Ramos (cell line): Measurements from ENCODE around the gene NUAK2.
"Not testable (repeated sequence)": the region's sequence is repeated elsewhere in the genome, so short reads cannot be mapped to it uniquely, and the experiment has no call there.

ENCODE experiments used
- in situ Hi-C: fragments of 300-500 bp; cut with MboI; formaldehyde crosslinking; loops from one replicate; pipeline ENCODE4 v1.14.3; 2022; ENCODE audit warnings: low sequenced_read_pairs; ENCODE audit not compliant: unreplicated experiment

The NUAK2 gene

DNA sequence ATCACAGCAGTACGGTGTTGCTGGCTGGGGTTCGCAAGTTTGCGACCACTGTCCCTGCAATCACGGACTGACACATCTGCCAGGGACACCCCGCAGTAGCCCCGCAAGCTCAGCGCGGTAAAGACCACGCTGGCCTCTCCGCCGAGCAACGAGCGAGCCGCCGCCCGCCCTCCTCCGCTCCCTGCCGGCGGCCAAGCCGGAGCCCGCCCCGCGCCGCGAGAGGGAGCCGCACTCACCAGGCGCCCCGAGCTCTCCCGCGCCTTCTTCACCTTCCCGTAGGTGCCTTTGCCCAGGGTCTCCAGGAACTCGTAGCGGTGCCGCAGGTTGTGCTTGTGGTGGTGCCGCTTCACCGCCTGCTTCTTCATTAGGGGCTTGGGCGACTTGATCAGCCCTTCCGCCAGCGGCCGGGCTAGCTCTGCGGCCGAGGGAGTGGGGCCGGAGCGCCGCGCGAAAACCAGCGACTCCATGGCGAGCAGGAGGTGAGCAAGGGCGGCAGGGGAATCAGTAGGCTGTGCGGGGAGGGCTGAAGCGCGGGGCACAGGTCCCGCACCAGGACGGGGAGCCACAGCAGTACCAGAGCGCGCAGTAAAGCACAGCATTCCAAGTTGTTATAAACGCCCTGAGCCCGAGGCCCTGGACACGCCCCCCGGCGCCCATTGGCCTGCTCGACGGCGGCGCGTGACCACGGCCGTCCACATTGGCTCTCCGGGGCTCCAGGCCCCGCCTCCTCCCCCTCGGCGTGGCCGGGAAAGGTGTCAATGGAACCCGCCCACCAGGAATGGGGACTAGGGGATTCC is at the start of gene NUAK2:
TSS of gene NUAK2 (minus strand) at position 584 of the 797 bp plus-strand sequence. CDS start at position 467, 117 bp downstream.
- in situ Hi-C loops = loop anchor here (5.0 kb wide), 1 partner anchor 44 kb away; no protein-coding TSS in a partner anchor

- in situ Hi-C loops = no loop called here
Measured at GRCh38 chr1:205370780-205371179, 49.2 kb upstream of the NUAK2 start.

GRCh38 chr1:205369701-205370123 is 48.2 kb upstream of the NUAK2 start:
- in situ Hi-C loops = no loop called here

- in situ Hi-C loops = no loop called here
Measured at GRCh38 chr1:205368478-205368877, 46.9 kb upstream of the NUAK2 start.

- in situ Hi-C loops = no loop called here
Measured at GRCh38 chr1:205365945-205366463, 44.5 kb upstream of the NUAK2 start.

DNA sequence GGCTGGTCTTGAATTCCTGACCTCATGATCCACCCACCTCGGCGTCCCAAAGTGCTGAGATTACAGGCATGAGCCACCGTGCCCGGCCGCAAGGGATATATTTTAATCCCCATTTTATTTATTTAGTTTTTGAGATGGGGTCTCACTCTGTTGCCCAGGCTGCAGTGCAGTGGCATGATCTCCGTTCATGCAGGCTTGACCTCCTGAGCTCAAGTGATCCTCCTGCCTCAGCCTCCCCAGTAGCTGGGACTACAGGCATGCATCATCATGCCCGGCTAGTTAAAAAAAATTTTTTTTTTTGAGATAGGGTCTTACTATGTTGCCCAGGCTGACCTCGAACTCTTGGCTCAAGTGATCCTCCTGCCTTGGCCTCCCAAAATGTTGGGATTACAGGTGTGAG is 43.5 kb upstream of the NUAK2 start:
- in situ Hi-C loops = not testable (repeated sequence)

GRCh38 chr1:205360891-205361290 is 39.3 kb upstream of the NUAK2 start:
- in situ Hi-C loops = no loop called here

- in situ Hi-C loops = no loop called here
Measured at GRCh38 chr1:205359771-205360565, 38.4 kb upstream of the NUAK2 start.

- in situ Hi-C loops = no loop called here
Measured at GRCh38 chr1:205358579-205358978, 37.0 kb upstream of the NUAK2 start.

- in situ Hi-C loops = no loop called here
Measured at GRCh38 chr1:205357567-205357966, 36.0 kb upstream of the NUAK2 start.

DNA sequence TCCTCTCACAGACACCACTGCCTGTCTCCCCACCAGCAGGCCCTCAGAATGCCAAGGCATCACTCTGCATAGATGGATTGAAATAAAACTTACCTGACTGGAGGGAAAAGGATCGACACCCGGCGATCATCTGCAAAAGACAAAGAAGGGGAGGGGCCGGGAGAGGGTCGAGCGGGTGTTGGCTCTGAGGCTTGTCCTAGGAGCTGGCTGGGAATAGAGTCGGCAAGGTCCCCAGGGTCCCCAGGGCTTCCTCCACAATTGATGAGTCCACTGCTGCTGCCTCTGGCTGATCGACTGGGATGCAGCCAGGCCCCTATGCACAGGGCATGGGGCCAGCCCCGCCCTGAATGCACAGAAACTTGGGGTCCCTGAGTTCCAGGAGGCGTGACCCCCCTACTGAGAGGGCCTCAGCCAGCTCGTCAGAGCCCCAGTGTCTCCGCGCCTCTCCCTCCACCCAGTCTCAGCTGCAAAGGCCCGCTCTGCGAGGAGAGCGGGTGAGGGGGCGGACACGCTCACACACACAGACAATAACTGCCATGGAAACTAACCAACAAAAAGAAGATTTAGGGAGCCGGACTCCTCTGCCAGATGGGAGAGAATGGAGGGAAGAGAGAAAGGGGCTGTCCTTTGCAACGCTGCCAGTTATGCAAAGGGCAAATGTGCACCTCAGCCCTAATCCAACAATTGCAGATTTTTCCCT is 35.0 kb upstream of the NUAK2 start, which contains the start of gene KLHDC8A:
TSS of gene KLHDC8A (minus strand) at position 483 of the 700 bp plus-strand sequence. CDS start 13,318 bp downstream, outside the sequence.
- in situ Hi-C loops = no loop called here

GRCh38 chr1:205355075-205355453 is 33.5 kb upstream of the NUAK2 start:
- in situ Hi-C loops = no loop called here

DNA sequence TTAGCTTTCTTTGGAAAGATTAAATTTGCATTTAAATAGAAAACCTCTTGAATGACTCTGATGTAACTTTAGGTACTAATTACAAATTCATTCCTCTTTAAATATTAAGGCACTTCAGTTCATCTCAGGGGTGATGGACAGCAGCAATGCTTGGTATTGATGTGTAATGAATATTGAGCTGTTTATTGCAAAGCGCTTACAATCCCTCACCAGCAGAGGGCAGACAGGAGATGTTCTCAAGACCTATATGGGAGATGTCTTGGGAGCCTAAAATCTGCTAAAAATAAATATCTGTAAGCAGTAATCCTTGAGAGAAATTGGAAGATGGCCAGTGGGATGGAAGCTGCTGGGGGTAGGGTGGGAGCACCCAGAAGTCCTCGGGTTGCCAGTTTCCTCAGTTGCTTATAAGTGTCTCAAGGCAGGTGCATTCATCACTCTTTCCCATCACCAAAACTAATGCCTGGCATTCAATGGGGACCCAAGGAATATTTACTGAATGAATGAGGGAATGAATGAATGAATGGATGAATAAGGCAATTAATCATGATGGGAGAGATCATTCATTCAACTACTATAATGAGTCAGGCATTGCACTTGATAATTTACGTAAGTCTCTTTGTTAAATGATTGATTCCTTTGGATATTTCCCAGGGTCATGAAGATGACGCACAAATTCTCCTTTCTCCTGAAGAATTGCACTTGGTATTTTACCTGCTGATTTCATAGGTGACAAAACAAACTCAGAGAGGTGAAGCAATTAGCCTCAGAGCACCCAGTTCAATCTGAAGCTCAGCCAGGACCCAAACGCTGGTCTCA is 32.9 kb upstream of the NUAK2 start:
- in situ Hi-C loops = no loop called here

DNA sequence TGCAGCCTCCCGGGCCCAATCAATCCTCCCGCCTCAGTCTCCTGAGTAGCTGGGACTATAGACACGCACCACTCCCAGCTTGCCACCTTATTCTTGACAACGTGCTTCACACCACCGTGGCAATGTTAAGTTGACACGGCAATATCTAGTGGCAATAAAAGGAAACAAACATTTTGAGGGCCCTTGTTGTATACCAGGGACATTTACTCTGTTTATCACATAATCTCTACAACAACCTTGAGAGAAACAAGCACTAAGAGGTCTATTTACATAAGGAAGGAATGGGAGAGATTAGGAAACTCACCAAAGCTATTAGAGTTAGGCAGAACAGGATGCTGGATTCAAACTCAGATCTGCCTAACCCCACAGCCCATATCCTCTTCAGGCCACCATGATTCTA is 32.1 kb upstream of the NUAK2 start:
- in situ Hi-C loops = no loop called here

DNA sequence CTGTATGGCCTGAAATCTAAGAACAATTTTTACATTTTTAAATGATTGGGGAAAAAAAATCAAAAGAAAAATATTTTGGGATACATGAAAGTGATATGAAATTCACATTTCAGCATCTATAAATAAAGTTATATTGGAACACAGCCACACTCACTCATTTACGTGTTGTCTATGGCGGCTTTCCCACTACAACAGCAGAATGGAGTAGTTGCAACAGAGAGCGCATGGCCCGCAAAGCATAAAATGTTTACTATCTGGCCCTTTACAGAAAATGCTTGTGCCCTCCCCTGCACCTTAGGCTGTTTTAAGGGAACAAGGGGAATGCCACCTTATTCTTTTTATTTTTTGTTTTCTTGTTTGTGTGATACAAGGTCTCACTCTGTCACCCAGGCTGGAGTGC is 31.6 kb upstream of the NUAK2 start:
- in situ Hi-C loops = no loop called here

DNA sequence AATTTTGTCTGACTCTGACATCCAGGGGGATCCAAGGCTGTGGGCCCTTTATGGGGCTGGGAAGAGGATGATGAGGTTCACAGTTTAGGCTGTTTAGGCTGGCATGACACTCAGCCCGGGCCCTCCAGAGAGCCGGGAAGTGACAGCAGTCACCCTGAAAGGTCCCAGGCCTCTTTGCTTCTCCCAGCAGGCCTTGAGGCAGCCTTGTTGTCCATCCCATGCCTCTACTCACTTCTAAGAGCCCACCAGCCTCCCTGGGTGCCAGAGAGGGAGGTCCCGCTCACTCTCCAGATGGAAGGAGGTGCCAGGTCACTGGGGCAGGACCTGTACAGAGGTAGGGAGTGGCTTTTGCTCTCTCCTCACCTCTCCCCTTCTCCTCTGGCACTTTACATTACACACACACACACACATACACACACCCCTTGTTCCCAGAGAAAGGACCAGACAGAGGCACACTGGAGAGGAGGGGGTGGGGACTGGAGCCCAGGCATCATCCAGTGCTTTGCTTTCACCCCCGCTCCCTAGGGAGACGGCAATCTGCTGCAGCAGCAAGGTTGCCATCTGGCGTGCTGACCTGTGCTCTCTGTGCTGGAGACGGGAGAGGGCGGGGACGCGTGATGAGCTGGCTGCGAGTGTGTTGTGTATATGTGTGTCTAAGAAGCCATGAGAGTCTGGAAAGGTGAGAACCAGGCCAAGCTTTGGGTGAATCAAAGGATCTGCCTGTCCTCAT is 30.6 kb upstream of the NUAK2 start:
- in situ Hi-C loops = no loop called here

GRCh38 chr1:205350691-205351141 is 29.2 kb upstream of the NUAK2 start:
- in situ Hi-C loops = no loop called here

DNA sequence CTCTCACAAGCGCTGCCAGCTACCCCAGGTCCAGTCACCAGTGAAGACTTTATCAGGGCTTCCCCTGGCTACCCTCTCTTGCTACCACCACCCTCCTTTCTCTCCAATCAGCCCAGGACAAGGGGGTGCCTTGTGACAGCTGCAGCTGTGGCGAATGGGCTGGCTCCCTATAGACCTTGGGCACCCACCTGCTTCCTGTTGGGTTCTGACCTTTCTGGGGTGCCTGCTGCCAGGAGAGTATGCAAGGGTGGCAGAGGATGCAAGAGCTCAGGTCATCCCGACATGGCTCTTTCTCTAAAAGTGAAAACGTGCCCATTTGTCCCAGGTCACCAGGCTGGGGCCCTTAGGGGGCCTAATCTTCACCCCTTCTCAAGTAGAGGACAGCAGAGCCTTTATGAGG is 28.6 kb upstream of the NUAK2 start:
- in situ Hi-C loops = no loop called here
